GM18498 (cell line): ENCODE data around the gene CER1.

Source experiments
- ATAC-seq: cut with Tn5 transposase; IDR thresholded peaks from one replicate; pipeline ENCODE4 v1.9.1; 2021; ENCODE audit warnings: mild to moderate bottlenecking, moderate library complexity; ENCODE audit not compliant: unreplicated experiment

The CER1 gene, protein sequence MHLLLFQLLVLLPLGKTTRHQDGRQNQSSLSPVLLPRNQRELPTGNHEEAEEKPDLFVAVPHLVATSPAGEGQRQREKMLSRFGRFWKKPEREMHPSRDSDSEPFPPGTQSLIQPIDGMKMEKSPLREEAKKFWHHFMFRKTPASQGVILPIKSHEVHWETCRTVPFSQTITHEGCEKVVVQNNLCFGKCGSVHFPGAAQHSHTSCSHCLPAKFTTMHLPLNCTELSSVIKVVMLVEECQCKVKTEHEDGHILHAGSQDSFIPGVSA

GRCh38 chr9:14722391-14723035 is at the start of gene CER1:
Gene CER1 (minus strand): TSS chr9:14722733. CDS start chr9:14722672, 61 bp downstream.
- no peak for ATAC-seq

- ATAC-seq = no peak
These were observed 48.1 kb upstream of the CER1 start for GRCh38 chr9:14770592-14770991.

- ATAC-seq = no peak
These were observed 46.7 kb upstream of the CER1 start for GRCh38 chr9:14769230-14769571.

- no peak for ATAC-seq
These were observed 46.1 kb upstream of the CER1 start for GRCh38 chr9:14768405-14769229.

- ATAC-seq = no peak
These were observed 43.8 kb upstream of the CER1 start for GRCh38 chr9:14766299-14766698.

DNA sequence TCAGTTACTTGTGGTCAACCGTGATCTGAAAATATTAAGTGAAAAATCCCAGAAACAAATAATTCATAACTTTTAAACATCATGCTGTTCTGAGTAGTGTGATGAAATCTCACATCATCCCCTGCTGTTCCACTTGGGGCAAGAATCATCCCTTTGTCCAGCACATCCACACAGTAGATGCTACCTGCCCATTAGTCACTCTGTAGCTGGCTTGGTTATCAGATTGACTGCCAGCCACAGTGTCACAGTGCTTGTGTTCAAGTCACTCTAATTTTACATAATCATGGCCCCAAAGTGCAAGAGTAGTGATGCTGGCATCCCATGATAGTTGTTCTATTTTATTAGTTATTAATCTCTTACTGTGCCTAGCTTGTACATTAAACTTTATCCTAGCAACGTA is 39.1 kb upstream of the CER1 start:
- ATAC-seq = no peak

DNA sequence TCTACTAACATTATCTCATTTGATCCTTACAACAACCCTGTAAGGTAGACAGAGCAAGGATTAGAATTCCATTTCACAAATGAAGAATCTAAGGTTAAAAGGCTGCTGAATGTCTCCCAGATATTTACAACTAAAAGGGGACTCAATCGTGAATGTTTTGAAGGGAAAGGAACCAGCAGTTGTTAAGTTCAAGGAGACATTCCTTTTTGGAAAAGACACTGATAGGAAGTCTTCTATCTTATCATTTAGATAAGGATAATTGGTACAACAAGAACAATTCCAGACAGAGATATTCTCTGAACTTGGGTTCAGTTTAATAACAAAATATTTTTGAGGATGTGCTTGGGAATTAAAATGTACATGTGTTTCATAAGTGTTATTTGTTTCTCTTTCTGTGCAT is 37.5 kb upstream of the CER1 start:
- ATAC-seq = no peak

DNA sequence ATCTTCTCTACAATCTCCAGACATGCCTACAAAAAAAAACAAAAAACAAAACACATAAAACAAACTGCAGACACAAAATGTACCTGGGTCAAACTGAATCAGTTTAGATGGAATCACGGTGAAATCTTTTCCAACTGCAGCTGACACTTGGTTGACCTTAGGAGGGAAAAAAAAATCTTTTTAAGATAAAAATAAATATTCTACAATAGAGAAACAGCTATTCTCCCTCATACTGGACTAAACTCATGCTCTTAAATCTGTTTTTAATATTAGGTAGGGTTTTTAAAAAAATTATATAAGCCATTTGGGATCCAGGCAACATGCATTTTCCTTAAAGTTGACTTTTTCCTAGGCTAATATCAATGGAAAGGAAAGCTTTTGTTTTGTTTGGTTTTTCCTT is 33.8 kb upstream of the CER1 start:
- no peak for ATAC-seq

DNA sequence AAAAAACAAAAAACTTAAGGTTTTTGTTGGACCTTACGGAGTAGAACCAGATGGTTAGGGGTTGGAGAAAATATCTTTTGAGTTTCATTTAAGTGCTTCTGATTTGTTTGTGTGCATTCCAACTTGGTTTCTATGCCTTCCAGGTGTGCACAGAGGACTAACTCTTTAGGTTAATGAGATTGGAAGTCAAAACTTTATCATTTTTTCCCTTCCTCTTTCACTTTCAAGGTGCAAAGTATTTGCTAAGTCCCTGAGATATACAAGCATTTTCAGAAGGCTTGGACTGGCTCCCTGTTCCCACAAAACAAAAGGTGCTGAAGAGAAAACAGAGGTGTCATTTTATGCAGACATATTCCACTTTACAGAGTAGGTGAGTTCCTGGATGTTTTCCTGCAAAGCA is 30.3 kb upstream of the CER1 start:
- no peak for ATAC-seq

- no peak for ATAC-seq
These were observed 29.7 kb upstream of the CER1 start for GRCh38 chr9:14752271-14752670.

DNA sequence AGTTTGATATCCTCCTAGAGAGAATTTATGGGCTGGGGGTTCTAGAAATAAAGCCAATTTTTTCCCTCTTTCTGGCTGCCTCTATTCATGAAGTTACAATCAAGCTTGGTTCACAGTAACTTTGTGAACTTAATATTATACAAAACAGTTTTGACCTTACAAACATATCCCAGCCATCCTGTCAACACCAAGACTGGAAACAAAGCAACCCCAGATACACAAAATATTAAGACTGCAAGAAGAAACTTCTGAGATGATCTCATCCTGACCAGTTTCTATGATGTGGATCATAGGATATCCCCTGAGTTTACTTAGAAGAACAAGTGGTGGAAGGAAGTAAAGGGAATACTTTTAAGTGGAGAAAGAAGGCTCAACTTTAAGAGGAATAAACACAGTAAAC is 28.3 kb upstream of the CER1 start:
- no peak for ATAC-seq

GRCh38 chr9:14749741-14750211 is 27.2 kb upstream of the CER1 start:
- ATAC-seq = no peak

GRCh38 chr9:14748373-14748772 is 25.8 kb upstream of the CER1 start:
- ATAC-seq = no peak

GRCh38 chr9:14747111-14747510 is 24.6 kb upstream of the CER1 start:
- ATAC-seq = no peak

DNA sequence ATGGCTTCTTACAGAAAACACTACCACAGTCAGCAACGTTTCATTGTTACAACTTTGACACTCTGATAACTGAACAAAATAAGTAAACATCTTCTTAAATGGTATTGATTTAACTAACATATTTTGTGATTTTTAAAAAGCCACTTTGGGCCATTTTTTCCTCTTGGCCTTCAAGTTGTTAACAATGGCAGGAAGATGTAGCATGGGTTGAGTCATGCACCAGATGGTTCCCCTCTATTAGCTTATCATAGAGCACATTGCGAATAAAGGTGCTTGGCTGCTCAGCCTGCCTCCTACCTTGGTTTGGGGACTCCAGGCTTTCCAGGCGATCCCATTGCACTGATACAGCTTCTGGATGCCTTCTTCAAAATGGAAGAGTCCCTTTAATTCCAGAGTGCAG is 24.1 kb upstream of the CER1 start:
- ATAC-seq = no peak

GRCh38 chr9:14744768-14745167 is 22.2 kb upstream of the CER1 start:
- ATAC-seq = no peak

- ATAC-seq = no peak
These were observed 18.8 kb upstream of the CER1 start for GRCh38 chr9:14741369-14741768.

DNA sequence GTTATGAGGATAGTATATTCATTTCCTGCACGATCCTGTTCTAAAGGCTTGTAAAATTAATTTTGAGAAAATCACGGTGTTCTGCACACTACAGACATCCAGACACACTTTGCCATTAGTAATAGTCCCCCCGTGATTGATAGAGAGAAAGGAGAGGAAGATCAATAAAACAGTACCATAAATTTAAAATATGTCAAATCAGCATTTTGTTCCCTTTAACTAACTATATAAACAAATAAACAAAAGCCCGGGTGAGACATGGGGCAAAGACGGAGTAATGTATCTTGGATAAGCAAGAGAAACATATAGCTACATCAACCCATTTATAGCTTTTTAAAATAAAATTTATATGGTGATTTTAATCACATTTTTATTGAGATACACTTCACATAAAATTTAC is 10.6 kb upstream of the CER1 start:
- ATAC-seq = no peak

DNA sequence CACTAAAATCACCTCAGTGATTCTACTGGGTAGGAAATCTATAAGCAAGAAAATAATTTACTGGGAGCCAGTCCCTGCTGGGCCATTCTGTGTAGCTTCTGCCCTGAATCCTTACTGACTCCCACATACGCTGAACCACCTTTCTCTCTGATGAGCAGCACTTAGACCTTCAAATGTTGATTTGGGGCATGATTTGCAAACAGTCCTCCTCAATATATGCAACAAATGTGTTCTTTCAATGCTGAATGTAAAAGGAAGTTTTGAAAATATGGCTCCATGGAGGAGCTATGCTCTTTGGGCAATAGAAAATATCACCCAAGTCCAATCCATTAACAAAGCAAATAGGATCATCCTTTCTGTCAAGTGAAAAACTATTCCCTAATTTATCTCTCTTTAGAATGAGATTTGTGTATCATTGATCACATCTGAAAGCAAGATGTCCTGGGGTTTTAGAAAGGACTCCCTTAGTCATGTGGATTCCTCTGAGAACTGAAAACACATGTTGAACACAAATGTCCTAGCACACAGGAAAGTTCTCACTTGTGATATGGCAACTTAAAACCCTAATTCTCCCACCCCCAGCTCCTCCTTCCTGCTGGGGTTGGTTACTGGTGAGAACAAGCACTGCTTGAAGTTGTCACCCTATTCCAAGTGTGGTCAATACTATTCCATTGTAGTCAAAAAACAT is 8.9 kb upstream of the CER1 start:
- ATAC-seq = no peak

DNA sequence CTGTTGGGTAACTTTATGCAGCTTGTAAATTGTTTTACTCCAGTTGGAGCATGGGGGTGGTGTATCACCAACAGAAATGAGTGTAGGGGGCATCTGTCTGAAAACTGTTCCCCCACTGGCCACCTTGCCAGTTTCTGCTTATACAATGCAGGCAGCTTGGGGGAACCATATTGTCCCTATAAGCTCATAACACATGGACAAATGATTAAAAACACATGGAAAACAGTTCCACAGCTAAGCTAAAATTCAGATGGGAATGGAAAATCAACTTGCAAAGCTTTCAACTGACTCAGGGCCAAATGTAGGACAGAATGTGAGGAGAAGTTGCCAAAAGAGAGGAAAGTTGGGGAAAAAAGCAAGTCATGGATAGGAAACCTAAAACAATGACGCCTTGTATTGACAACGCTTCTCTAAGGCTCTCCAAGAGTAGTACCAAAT is 7.9 kb upstream of the CER1 start:
- no peak for ATAC-seq

DNA sequence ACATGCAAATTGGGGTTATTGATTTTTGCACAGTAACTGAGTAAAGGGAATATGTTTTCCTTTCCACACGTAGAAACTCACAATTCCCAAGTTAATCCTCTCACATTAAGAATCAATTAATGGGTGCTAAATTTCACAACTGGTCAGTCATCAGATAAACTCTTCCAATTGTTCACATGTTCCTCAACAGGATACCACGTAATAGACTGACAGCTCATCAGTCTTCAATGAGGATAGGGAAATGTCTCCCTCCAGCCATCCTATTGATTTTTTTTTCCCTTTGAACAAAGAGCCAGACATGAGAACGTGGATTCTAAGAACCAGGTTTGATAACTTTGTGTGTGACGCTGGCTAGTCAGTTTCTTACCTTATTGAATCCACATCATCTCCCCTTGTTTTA is 768 bp upstream of the CER1 start:
- ATAC-seq = no peak
